Prostate gland (tissue), 2 donors: ENCODE results near the gene OR52B6.

Experiments used
- POLR2A ChIP-seq: fragments of 450-650 bp; IDR thresholded peaks from one replicate; pipeline ENCODE4 v1.6.1; 2016; ENCODE audit warnings: antibody characterized with exemption, mild to moderate bottlenecking
- POLR2AphosphoS5 ChIP-seq: sonication (generic); formaldehyde crosslinking; IDR thresholded peaks from one replicate; pipeline ENCODE4 v1.6.1; 2017; ENCODE audit warnings: antibody characterized with exemption
- TF ChIP-seq, protein P1 (sequence below), 4 experiments: fragments of 200-600 bp in 2 of 4; fragments of 450-650 bp in 2 of 4; sonication (generic) in 2 of 4; IDR thresholded peaks; 1 replicate in 3 of 4; 2 replicates in 1 of 4; pipeline ENCODE4 v1.5.1; 2016 to 2019; ENCODE audit warnings: antibody characterized with exemption in 4 of 4, mild to moderate bottlenecking in 2 of 4, moderate library complexity in 2 of 4

DNA sequence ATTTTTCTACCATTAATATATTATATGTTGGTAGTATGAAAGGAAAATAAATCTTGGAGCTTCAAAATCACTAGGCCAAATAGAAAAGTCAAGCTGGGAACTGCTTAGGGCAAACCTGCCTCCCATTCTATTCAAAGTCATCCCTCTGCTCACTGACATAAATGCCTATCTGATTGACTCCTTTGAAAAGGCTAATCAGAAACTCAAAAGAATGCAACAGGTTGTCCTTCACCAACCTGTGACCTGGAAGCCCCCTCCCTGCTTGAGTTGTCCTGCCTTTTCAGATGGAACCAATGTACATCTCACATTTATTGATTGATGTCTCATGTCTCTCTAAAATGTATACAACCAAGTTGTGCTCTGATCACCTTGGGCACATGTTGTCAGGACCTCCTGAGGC lies 40.9 kb downstream of the OR52B6 start:
- TF ChIP-seq, protein P1, sequence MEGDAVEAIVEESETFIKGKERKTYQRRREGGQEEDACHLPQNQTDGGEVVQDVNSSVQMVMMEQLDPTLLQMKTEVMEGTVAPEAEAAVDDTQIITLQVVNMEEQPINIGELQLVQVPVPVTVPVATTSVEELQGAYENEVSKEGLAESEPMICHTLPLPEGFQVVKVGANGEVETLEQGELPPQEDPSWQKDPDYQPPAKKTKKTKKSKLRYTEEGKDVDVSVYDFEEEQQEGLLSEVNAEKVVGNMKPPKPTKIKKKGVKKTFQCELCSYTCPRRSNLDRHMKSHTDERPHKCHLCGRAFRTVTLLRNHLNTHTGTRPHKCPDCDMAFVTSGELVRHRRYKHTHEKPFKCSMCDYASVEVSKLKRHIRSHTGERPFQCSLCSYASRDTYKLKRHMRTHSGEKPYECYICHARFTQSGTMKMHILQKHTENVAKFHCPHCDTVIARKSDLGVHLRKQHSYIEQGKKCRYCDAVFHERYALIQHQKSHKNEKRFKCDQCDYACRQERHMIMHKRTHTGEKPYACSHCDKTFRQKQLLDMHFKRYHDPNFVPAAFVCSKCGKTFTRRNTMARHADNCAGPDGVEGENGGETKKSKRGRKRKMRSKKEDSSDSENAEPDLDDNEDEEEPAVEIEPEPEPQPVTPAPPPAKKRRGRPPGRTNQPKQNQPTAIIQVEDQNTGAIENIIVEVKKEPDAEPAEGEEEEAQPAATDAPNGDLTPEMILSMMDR (IDR thresholded peaks at IDR 0.05), result no peak
- TF ChIP-seq POLR2A (no peak), POLR2AphosphoS5 (no peak)
